IPS-NIHi7 (cell line): ENCODE results near the gene HERC2.
"Not testable (repeated sequence)": the region's sequence is repeated elsewhere in the genome, so short reads cannot be mapped to it uniquely, and the experiment has no call there.

Source experiments
- DNase-seq: peaks from one replicate; pipeline ENCODE4 v3.0.0; 2012; ENCODE audit warnings: mixed read lengths; ENCODE audit errors: extremely low spot score

Gene HERC2, protein sequence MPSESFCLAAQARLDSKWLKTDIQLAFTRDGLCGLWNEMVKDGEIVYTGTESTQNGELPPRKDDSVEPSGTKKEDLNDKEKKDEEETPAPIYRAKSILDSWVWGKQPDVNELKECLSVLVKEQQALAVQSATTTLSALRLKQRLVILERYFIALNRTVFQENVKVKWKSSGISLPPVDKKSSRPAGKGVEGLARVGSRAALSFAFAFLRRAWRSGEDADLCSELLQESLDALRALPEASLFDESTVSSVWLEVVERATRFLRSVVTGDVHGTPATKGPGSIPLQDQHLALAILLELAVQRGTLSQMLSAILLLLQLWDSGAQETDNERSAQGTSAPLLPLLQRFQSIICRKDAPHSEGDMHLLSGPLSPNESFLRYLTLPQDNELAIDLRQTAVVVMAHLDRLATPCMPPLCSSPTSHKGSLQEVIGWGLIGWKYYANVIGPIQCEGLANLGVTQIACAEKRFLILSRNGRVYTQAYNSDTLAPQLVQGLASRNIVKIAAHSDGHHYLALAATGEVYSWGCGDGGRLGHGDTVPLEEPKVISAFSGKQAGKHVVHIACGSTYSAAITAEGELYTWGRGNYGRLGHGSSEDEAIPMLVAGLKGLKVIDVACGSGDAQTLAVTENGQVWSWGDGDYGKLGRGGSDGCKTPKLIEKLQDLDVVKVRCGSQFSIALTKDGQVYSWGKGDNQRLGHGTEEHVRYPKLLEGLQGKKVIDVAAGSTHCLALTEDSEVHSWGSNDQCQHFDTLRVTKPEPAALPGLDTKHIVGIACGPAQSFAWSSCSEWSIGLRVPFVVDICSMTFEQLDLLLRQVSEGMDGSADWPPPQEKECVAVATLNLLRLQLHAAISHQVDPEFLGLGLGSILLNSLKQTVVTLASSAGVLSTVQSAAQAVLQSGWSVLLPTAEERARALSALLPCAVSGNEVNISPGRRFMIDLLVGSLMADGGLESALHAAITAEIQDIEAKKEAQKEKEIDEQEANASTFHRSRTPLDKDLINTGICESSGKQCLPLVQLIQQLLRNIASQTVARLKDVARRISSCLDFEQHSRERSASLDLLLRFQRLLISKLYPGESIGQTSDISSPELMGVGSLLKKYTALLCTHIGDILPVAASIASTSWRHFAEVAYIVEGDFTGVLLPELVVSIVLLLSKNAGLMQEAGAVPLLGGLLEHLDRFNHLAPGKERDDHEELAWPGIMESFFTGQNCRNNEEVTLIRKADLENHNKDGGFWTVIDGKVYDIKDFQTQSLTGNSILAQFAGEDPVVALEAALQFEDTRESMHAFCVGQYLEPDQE (N-terminal part only)

DNA sequence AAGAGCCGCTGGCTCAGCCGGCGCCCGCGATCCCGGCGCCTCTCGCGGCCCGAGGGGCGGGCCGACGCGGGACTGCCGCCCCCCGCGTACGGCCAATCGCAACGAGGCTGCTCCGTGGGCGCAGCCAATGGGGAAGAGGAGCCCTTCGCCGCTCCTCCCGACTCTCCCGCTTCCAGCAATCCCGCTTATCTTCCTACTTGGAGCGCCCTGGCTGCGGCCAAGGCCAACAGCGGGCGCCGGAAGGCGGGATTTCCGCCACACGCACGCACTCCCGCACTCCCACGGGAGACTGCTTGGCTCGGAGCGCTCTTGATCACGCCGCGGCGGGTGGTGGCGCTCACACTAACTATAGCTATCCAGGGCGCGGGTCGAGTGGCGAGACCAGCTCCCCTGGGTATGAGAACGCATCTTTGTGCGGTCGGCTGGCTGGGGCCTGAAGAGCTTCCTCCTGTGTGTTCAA is at the start of gene HERC2:
HERC2 (minus strand) TSS at position 51 of the 460 bp plus-strand sequence. CDS start 746 bp downstream, outside the sequence.
- DNase-seq = not testable (repeated sequence)

DNA sequence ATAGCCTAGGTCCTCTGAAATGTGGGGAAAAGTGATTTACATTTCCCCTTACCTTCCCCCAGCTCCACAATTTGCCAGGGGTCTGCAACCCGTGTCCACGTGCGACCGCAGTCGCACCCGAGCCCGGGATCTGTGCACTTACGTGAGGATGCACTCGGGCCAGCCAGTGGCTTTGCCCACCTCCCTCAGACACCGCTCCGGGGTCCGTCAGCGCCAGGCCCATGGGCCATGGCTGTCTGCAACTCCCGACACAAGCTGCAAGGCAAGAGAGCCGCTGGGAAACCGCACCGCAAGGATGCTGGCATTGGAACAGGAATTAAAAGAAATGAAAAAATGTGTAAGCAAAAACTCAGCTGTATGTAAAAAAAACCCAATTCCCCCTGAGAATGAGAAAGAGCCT is 43.5 kb upstream of the HERC2 start:
- not testable (repeated sequence) for DNase-seq

DNA sequence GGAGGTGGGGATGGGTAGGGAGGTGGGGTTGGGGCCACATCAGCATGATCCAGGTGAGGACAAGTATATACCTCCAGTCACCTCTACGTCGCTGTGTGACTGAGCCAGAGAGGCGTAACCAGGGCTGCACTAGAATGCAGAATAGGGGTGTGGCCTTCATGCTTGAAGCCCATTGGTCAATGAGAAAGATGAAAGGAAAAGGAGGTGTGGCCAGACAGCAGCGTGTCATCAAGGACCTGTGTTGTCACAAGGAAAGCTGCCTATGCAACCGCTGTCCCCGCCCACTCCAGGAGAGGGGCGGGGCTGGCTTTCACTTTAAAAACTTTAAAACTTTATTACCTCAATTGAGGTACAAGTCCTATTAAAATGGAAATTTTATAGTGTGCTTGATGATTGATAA is 36.0 kb upstream of the HERC2 start, which contains the start of gene GOLGA6L24:
GOLGA6L24 (minus strand) TSS at position 101 of the 400 bp plus-strand sequence; CDS start at position 40, 61 bp downstream.
- not testable (repeated sequence) for DNase-seq

DNA sequence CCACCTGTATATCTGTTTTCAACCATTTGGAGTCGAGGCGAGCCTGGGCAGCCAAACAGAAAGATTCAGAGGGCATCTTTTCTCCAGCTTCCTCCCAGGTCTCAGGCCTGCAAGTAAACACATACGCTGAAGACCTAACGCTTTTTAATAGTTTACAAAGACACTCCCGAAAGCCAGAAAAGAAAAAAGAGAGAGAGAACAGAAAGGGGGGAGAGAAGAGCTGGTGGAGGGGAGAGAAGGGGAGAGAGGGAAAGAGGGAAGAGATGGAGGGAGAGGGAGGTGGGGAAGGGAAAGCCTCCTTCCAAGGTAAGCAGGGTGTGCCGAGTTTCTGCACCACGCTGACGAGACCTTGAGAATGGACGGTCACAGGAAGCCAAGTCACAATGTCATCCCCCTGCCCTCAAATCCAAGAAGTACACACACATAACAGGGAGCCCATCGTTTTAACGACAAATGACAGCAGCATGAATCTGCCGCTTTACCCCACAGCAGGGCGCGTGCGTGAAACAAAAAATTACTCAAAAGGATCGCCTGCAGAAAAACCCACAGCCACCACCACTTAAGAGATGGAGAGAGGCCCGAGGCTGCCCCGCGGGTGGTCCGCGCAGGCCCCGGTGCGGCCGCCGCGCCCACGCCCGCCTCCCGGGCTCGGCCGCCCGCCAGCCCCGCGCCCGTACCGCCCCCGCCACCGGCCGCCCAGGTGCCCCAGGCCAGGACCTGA is 461 bp downstream of the HERC2 start:
- not testable (repeated sequence) for DNase-seq

DNA sequence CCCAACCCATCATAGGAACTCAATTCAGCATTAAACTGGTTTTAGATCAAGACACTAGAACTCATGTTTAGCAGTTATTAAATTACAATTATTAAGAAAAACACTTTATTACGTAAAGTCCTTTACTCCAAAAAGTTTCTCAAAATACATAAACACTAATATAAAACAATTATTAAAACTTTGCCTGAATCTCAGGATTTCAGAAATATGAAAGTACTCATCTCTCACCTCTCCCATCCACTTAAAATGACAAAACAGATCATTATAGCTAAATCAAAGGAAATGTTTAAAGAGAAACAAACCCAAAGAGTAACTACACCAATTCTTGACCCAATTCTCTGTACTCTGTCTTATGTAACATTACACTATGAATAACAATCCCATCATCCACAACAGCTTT is 2.3 kb downstream of the HERC2 start:
- not testable (repeated sequence) for DNase-seq

DNA sequence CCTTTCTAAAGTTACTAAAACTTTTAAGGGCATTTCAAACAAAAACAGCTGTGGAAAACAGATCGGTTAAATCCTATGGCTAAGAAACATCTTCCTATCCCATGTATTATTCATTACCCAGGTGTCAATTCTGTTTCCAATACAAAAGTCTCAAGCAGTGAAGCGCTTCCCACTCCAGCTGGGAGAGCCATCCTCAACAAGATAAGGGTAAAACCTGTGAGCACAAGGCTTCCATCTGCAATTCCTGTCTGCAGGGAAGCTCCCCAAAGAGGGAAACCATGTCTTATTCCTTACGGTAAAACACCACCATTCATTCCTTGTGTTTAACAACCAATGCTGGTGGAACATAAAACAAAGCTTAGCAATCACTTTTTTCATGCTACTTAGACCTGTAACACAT is 3.2 kb downstream of the HERC2 start:
- not testable (repeated sequence) for DNase-seq

DNA sequence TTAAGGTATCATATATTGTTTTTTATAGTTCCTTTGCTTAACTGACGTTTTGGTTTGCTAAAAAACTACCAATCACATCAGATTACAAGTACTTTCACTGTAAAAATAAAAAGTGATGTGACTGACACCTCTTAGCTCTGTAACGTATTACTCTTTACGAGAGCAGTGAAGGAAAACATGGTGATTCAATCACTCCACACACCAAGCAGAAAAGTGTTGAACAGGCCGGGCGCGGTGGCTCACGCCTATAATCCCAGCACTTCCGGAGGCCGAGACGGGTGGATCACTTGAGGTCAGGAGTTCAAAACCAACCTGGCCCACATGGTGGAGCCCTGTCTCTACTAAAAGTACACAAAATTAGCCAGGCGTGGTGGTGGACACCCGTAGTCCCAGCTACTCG is 3.9 kb downstream of the HERC2 start:
- not testable (repeated sequence) for DNase-seq

DNA sequence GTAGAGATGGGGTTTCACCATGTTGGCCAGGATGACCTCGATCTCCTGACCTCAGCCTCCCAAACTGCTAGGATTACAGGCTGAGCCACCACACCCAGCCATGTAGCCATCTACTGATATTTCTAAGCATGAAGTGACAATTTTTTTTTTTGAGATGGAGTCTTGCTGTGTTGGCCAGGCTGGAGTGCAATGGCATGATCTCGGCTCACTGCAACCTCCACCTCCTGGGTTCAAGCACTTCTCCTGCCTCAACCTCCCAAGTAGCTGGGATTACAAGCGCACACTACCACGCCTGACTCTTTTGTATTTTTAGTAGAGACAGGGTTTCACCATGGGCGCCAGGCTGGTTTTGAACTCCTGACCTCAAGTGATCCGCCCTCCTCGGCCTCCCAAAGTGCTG is 5.0 kb downstream of the HERC2 start:
- DNase-seq = not testable (repeated sequence)

DNA sequence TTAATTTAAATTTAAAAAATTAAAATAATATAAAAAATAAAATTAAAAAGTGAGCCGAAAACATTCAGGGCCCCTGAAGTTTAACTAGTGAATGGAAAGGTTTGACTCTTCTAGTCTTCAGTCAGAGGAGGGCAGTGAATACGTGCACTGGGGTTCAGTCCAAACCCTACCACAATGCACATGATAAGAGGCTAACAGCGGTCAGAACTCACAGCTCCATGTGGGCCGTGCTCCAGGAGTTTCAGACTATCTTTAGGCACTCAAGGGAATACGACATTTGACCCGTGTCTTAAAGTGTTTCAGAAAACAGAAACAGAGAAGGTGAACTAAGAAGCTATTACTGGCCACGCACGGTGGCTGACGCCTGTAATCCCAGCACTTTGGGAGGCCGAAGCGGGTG is 11.5 kb downstream of the HERC2 start:
- DNase-seq = not testable (repeated sequence)

DNA sequence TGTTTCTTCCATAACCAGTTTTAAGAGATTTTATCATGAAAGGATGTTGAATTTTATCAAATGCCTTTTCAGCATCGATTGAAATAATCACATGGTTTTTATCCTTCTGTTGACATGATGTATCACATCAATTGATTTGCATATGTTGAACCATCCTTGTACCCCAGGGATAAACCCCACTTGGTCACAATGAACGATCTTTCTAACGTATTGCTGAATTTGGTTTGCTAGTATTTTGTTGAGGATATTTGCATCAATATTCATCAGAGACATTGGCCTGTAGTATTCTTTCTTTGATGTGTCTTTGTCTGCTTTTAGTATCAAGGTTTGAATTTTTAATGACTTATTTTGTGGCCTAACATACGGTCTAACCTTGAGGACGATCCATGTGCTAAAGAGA is 13.3 kb downstream of the HERC2 start:
- not testable (repeated sequence) for DNase-seq

DNA sequence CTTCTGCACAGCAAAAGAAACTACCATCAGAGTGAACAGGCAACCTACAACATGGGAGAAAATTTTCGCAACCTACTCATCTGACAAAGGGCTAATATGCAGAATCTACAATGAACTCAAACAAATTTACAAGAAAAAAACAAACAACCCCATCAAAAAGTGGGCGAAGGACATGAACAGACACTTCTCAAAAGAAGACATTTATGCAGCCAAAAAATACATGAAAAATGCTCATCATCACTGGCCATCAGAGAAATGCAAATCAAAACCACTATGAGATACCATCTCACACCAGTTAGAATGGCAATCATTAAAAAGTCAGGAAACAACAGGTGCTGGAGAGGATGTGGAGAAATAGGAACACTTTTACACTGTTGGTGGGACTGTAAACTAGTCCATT is 16.3 kb downstream of the HERC2 start:
- DNase-seq = not testable (repeated sequence)

DNA sequence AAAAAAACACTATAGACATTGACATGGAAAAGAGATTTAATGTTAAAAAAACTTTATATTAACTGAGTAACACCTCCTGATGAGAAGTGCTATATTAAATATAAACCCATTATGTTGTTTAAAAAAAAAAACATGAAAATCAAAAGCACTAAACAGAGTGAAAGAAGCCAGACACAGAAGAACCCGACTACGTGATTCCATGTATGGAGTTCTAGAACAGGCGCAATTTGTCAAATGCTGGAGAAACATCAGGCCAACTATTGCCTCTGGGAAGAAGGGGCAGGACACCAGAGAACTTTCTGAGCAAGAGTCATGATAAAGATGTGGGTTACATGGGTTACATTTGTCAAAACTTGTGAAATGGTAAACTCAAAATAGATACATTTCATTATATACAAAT is 24.5 kb downstream of the HERC2 start:
- not testable (repeated sequence) for DNase-seq

DNA sequence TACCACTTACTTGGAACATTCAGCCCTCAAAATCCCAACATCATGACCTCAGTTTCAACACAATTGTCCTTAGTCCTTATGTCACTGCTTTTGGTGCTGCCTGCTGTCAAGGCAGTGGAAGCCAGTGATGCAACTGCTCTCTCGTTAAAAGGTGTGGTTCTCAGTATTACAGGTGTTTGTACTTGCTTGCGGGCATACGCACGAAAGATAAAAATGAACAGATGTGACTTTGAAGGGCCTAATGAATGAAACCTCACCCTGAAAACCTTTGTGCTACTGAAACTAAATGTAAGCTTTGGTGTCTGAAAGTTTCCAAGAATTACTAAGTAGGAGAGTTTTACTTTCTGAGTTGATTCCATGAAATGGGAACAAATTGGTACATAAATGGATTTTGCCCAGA is 25.2 kb downstream of the HERC2 start:
- DNase-seq = not testable (repeated sequence)

DNA sequence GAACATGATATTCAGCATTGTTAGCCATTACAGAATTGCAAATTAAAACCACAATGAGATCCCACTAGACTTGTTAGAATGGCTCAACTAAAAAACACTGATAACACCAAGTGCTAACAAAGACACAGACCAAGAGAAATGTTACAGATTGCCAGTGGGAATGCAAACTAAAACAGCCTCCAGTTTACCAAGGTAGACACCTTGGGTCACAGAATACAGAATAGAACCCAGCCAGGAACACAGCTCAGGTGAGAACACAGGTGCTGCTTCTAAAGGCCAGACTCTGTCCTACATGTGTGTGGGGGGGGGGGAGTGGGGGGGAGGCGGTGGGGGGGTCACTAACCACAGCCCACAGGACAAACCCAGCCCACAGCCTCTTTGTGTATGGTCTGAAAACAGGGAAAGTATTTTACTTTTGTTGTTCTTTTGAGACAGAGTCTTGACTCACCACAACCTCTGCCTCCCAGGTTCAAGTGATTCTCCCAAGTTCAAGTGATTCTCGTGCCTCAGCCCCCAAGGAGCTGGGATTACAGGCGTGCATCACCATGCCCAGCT is 26.9 kb downstream of the HERC2 start:
- not testable (repeated sequence) for DNase-seq

DNA sequence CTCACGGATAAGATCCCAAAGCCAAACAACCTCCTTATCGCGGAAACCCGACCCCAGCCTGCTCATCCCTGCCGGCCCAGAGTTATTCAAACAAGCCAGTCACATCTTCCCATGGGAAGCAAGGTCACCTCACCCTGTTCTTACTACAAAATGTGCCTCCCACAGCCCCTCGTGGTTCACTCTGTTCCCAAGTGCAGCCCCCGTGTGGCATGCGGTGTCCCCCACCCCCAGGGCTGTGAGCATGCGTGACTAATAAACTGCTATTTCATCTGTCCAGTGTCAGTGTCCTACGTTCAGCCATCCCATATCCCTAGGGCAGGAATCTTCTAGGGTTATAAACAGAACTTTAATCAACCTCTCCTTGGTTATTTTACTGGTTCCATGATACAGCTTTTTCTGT is 27.4 kb downstream of the HERC2 start:
- DNase-seq = not testable (repeated sequence)

DNA sequence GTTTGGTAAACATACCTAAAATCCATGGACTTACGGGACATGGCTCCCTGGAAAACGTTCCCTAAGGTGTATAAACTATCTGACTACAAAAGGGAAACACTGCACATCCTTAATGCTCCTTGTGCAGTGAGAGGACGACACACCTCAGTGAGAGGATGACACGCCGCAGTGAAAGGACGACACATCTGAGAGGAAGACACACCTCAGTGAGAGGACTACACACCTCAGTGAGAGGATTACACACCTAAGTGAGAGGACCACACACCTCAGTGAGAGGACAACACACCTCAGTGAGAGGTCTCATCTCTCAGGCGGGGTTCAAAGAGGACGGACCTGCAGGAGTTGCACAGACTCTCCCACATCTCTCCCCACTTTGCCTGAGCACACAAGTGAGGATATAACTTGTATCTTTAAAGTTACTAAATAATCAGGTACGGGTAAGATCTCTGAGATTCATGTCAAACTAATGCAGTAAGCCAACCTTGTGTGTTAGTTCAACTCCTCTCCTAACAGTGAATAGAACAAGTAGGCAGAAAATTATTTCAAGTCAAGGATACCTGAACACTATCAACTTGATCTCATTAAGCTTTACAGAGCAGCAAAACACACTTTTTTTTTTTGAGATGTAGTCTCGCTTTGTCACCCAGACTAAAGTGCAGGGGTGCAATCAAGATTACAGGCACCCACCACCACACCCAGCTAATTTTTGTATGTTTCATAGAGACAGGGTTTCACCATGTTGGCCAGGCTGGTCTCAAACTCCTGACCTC is 32.1 kb downstream of the HERC2 start:
- no peak for DNase-seq

DNA sequence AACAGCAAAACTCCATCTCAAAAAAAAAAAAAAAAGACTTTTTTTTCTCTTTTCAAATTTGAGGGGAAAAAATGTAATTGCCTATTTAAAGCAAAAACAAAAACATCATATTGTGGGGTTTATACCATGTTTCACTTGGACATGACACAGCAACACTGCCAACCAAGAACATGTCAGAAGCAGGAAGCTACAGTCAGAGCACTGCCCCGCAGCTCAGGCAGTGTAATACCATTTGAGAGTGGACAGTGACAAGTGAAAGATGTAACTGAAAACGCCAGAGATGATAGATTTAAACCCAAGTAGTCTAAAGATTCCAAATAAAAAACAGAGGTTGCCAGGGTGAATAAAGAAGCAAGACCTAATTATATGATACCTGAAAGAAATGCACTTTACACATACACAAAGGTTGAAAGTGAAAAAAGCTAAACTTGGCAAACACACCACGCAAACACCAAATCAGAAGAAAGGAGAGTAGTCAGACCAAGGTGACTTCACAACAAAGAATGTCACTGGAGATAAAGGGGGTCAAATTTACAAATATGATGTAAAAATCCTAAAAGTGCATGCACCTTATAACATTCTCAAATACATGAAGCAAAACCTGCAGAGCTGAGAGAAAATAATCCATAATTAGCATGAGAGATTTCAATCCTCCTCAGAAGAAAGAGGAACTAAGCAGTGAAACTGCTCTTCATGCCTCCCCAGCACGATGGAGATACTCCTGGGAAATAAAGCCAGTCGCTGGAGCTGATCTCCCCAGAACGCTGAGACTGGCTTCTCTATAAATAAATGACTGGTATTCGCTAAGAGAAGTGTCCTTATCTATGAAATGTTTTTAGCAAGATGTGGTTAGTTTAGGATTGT is 32.9 kb downstream of the HERC2 start:
- not testable (repeated sequence) for DNase-seq

DNA sequence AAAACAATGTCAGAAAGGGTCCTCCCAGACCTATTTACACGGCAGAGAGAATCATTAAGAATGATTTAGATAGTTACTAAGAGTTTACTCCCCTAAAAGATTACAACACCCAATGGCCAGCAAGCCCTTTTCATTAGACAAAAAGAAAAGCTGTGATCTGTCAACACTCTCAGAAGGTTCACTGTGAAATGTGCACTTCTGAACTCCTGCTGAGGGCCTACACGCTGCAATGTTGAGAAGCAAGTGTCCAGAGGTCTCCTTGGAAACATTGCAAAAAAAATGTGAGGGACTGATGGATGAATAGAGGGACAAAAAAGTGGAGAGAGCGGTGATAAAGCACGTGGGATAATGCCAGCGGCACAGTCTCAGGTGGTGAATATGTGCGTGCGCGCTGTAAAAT is 35.3 kb downstream of the HERC2 start:
- DNase-seq = not testable (repeated sequence)

DNA sequence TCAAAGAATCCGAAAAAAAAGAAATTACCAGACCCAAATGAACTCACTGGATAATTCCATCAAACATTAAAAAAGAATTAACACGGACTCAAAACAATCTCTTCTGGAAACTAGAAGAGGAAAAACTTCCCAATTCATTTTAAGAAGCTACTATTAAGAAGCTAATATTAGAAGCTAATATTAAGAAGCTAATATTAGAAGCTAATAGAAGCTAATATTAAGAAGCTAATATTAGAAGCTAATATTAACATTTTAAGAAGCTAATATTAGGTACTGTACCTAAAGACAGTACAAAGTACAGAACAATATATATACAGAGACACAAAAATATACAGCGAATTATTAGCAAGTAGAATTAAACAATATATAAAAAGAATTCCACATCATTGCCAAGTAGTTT is 35.9 kb downstream of the HERC2 start:
- no peak for DNase-seq
